Natural killer cell treated with Interleukin-12 subunit alpha and Interleukin-12 subunit beta and Interleukin-15 and Interleukin-18, amount 100 ng/mL, for 72 hours (primary cell): Measurements from ENCODE around the gene DARS1. TPM values are rescaled to one million over a fixed set of nuclear protein-coding genes. Genes with fewer than 3 reads are reported as not detected.
"Not testable (repeated sequence)": the region's sequence is repeated elsewhere in the genome, so short reads cannot be mapped to it uniquely, and the experiment has no call there.

Source experiments
- ATAC-seq, 2 donors: fragments of 150-1000 bp; cut with Tn5 transposase in 1 of 2; sonication (Bioruptor Pico), chemical (Tn5 transposase) in 1 of 2; 2 replicates each; pipeline ENCODE4 v1.10.0; 2021
- DNase-seq: peaks from one replicate; pipeline ENCODE4 v3.0.0; 2022; ENCODE audit warnings: low spot score
- H3K27ac Mint-ChIP-seq, 2 donors: 1 replicate in 1 of 2; 2 replicates in 1 of 2; pipeline ENCODE4 v1.8.0; 2022; ENCODE audit warnings: mixed read lengths in 2 of 2, mild to moderate bottlenecking in 1 of 2, moderate library complexity in 1 of 2
- H3K27me3 Mint-ChIP-seq, 2 donors: 1 replicate in 1 of 2; 2 replicates in 1 of 2; pipeline ENCODE4 v1.8.0; 2022; ENCODE audit warnings: mixed read lengths in 2 of 2
- H3K36me3 Mint-ChIP-seq: one replicate; pipeline ENCODE4 v1.8.0; 2022; ENCODE audit warnings: mixed read lengths
- H3K4me1 Mint-ChIP-seq, 2 donors: 1 replicate in 1 of 2; 2 replicates in 1 of 2; pipeline ENCODE4 v1.8.0; 2022; ENCODE audit warnings: low read depth in 2 of 2, mixed read lengths in 2 of 2, mild to moderate bottlenecking in 1 of 2
- H3K4me3 Mint-ChIP-seq: one replicate; pipeline ENCODE4 v1.8.0; 2022; ENCODE audit warnings: mixed read lengths
- H3K9me3 Mint-ChIP-seq: 2 replicates; pipeline ENCODE4 v1.8.0; 2022; ENCODE audit warnings: mixed read lengths
- total RNA-seq, 2 donors: library from RNA; stranded (reverse); gene quantifications; one replicate each; pipeline ENCODE4 v1.2.3, GENCODE V29; 2022

The DARS1 gene
- total RNA-seq, 2 donors from 2014 or later, result 113 to 116 TPM

DNA sequence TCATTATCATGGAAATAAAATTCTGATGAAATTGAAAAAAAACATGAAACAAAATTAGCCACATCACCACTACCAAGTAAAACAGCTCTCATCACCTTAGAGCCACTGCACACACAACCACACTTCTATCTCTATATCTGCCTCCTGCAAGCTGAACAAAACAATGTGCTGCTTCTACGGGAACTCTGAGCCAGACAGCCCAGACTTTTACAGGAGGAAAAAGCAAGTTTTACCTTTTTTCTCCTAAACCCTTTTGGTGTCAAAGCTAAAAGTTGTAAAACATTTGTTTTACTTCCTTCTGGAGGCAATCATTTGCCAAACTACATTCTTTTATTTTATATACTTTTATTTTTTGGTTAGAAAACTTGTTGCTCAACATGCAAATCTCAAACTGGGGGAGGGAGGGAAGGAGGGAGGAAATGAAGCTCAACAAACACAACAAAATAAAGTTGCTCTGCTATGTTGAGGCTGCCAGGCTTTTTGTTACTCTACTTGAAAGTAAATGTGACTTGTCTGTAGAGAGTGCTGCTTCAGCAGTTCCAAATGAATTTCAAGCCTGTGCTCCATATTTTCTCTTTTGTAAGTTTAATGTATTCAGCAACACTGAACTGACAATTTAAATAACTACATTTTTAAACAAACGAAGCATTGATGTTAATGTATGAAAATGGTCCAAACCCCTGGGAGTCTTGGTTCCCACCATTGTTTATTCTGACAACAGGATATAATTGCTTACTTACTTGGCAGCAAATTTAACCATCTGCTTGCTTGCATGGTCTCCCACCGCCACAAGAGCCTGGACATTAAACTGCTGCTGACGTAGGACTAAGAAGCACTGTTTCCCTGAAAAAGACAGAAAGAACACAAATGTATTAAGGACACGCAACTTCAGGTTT lies 24.5 kb downstream of the DARS1 start:
- no peak for ATAC-seq
- no peak overlapping the region for H3K4me3 Mint-ChIP-seq
- H3K27me3 Mint-ChIP-seq, result no peaks in the 10 kb centered on the region
- H3K36me3 Mint-ChIP-seq, result peaks cover 23% of the 10 kb centered on the region
- H3K4me1 Mint-ChIP-seq, result peaks cover 23 to 27% of the 10 kb centered on the region in 2 donors
- H3K9me3 Mint-ChIP-seq, result no peaks in the 10 kb centered on the region
- DNase-seq, result no peak
- H3K27ac Mint-ChIP-seq, result peak overlapping the region; percentile 8 to 63

DNA sequence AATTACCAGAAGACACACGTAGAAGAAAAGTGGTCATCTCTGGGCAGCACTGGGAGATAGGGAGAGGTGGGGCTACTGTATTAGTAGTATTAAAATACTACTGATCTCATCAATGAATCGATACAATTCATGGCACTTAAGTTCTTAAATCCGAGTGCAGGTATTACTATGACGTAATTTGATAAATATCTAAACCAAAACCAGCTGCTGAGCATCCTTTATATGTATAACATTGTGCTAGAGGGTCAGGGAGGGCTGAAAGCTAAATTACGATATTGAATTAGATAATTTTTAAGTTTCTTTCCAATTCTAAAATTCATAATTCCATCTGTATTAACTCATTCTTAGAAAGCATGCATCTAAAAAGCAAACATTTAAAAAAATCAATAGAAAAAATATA lies 25.3 kb downstream of the DARS1 start:
- no peaks in the 10 kb centered on the region for H3K27me3 Mint-ChIP-seq
- no peak for ATAC-seq
- DNase-seq, result no peak
- peaks cover 24% of the 10 kb centered on the region for H3K36me3 Mint-ChIP-seq
- no peaks in the 10 kb centered on the region for H3K9me3 Mint-ChIP-seq
- peaks cover 23 to 27% of the 10 kb centered on the region in 2 donors for H3K4me1 Mint-ChIP-seq
- peak overlapping the region; percentile 2 to 63 for H3K27ac Mint-ChIP-seq
- H3K4me3 Mint-ChIP-seq, result no peak overlapping the region

DNA sequence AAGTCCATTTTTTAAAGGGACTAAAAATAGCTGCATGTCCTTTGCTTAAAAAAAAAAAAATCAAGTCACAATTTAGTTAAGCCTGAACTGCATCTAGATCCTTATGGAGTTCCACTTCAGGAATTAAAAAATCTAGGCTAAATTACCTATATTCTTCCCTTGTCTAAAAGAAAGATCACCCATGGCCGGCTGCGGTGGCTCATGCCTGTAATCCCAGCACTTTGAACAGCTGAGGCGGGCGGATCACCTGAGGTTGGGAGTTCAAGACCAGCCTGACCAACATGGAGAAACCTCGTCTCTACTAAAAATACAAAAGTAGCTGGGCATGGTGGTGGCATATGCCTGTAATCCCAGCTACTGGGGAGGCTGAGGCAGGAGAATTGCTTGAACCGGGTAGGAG lies 26.5 kb downstream of the DARS1 start:
- not testable (repeated sequence) for H3K9me3 Mint-ChIP-seq, H3K27me3 Mint-ChIP-seq, H3K27ac Mint-ChIP-seq, H3K4me3 Mint-ChIP-seq, ATAC-seq, DNase-seq
- peaks cover 26 to 34% of the 10 kb centered on the region in 2 donors for H3K4me1 Mint-ChIP-seq
- peaks cover 24% of the 10 kb centered on the region for H3K36me3 Mint-ChIP-seq

DNA sequence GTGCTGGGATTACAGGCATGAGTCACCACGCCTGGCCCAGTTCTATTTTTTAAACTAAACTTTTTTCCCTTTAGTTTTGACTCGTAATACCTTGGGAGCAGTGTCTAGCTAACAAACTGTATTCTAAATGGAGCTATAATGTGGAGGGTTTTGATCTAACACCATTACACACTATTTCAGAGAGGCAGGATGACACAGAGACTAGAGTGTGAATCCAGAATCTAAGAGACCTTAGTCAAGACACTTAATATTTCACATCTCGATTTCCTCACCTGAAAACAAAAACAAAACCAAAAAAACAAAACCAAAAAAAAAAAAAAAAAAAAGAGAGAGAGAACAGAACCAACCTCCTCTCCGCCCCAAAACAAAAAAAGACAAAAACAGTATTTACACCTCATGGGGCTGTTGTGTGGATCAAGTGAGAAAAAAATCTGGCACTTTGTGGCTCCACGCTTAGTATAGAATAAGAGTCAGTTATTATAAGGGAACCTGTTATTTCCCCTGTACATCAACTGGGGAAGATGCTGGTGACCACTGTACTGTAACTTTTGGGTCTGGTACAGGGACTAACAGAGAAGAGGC lies 31.3 kb downstream of the DARS1 start:
- Mint-ChIP-seq H3K36me3 (peaks cover 14% of the 10 kb centered on the region), H3K4me3 (peak overlapping the region; percentile 44), H3K9me3 (no peaks in the 10 kb centered on the region), H3K4me1 (peaks cover 24 to 29% of the 10 kb centered on the region in 2 donors), H3K27ac (peak overlapping the region; percentile 59), H3K27me3 (no peaks in the 10 kb centered on the region)
- ATAC-seq (peak; percentile 71 to 76), DNase-seq (no peak)

DNA sequence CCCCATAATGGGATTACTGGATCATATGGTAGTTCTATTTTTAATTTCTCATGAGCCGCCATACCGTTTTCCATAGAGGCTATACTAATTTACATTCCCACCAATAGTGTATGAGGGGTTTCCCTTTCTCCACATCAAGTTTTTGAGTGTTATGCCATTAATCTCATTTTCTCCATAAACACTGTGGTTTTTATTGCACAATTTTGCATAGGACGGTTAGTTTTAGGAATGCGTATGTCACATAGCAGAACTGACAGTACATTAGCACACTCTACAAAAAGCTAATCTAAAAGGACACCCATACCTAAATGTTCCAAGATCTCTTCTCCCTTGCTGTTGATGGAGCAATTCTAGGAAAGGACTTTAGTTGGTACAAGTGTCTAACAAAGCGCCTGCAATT lies 32.5 kb downstream of the DARS1 start:
- Mint-ChIP-seq H3K27ac (no peak overlapping the region), H3K4me3 (no peak overlapping the region), H3K27me3 (no peaks in the 10 kb centered on the region), H3K4me1 (peaks cover 33 to 37% of the 10 kb centered on the region in 2 donors), H3K9me3 (no peaks in the 10 kb centered on the region), H3K36me3 (peaks cover 14% of the 10 kb centered on the region)
- ATAC-seq (no peak), DNase-seq (no peak)

DNA sequence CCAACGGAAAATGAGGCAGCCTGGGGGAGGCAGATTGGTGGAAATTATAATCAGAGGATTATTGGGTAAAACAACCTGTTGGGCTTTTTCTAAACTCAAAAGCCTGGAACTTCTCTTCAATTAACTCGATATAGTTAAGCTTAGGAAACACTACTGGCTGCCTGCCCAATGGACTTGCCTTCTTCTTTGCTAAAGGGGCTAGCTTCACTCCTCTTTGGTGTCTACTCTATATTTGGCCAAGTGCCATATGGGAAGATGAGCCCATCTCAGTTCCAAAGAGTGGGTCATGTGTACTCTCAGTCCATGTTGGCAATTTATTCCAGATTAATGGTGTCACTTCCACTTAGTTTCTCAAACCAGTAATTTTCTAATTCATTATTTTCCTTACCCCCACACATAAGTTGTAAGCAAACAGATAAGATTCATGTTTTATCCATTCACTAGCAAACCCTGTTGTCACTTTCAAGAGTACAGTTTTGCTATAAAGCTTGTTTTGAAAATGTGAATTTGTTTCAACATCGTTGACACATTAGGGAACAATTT lies 34.3 kb downstream of the DARS1 start:
- H3K9me3 Mint-ChIP-seq, result no peaks in the 10 kb centered on the region
- peaks cover 38 to 39% of the 10 kb centered on the region in 2 donors for H3K4me1 Mint-ChIP-seq
- ATAC-seq (no peak), DNase-seq (no peak)
- H3K36me3 Mint-ChIP-seq, result peaks cover 10% of the 10 kb centered on the region
- H3K27me3 Mint-ChIP-seq, result no peaks in the 10 kb centered on the region
- H3K27ac Mint-ChIP-seq, result peak overlapping the region in 1 of 2 donors; percentile 15
- no peak overlapping the region for H3K4me3 Mint-ChIP-seq

DNA sequence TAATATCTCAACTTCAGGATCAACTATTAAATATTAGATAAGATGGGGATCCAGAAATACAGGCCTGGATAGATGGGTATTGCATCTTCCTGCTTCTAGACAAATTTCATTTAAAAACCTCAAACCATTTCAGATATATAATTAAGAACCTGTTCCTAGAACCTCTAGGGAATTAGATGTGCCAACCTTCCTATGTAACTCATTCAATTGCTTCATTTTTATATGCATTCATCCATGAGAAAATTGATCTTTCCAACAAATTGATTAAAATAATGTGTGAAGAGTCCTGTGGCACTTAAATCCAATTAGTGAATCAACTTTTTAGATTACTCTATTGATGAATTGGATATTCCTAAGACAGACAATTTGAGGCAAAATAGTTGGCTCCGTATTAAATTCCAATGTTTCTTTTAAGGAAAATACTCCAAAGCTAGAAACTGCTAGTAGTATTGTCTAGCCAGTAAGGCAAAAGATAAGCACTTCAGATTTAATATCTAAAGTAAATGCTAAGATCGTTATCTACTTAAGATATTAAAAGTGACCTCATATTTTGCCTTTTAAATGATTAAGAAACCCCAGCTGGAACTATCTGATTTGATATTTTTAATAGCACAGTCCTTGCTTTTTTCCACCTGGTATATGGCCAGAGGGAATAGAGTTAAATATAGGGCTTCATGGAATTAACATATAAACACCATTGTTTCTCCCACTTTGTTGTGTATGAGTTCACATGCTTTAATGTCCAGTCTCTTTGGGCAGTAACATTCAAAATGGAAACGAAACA lies 35.8 kb downstream of the DARS1 start:
- DNase-seq, result no peak
- ATAC-seq, result no peak
- no peak overlapping the region for H3K4me3 Mint-ChIP-seq
- H3K4me1 Mint-ChIP-seq, result peaks cover 41 to 52% of the 10 kb centered on the region in 2 donors
- H3K27me3 Mint-ChIP-seq, result no peaks in the 10 kb centered on the region
- H3K36me3 Mint-ChIP-seq, result peaks cover 15% of the 10 kb centered on the region
- peak overlapping the region in 1 of 2 donors; percentile 15 for H3K27ac Mint-ChIP-seq
- H3K9me3 Mint-ChIP-seq, result no peaks in the 10 kb centered on the region

DNA sequence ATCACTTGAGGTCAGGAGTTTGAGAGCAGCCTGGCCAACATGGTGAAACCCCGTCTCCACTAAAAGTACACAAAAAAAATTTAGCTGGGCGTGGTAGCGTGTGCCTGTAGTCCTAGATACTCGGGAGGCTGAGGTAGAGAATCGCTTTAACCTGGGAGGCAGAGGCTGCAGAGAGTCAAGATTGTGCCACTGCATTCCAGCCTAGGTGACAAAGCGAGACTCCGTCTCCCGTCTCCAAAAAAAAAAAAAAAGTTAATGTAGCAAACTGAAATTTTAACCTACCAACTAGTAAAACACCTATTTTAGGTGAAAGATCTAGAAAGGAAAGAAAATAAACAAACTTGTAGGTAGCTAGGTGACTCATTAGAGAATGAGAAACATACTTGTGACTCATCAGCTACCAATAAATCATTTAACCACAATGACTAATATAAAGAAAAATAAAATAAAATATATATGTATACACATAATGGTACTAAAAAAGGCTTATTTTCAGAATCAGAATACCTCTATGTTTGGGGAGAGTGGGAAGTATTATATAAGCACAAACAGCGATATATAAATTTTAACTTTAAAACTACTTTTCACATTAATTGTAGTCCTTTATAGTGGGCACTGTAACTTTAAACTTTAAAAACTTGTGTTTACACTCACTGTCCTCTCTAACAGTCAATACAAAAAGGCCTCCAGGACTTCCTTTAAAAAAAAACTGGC lies 36.6 kb downstream of the DARS1 start:
- H3K36me3 Mint-ChIP-seq, result peaks cover 15% of the 10 kb centered on the region
- ATAC-seq, result peak; percentile 50 to 83
- H3K4me3 Mint-ChIP-seq, result peak overlapping the region; percentile 4
- H3K4me1 Mint-ChIP-seq, result peaks cover 35 to 46% of the 10 kb centered on the region in 2 donors
- H3K27ac Mint-ChIP-seq, result peak overlapping the region; percentile 70 to 73
- H3K27me3 Mint-ChIP-seq, result no peaks in the 10 kb centered on the region
- DNase-seq, result no peak
- no peaks in the 10 kb centered on the region for H3K9me3 Mint-ChIP-seq

DNA sequence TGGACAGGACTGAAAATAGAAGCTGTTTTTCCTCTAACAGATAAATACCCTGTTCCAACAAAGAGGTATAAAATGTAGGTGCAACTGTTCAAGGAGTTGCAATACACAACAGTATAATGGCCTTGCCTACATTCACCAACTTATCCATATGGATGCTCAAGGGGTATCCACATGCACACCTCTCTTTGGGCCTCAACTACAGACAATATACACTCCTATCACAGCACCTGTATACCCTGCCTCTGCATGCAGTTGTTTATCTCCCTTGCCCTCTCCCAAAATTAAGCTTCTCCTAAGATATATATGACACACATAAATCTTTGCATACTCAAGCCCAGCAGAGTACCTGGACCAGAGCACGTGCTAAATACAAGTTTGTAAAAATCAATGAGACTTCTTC lies 37.3 kb downstream of the DARS1 start:
- peaks cover 15% of the 10 kb centered on the region for H3K36me3 Mint-ChIP-seq
- no peak for DNase-seq
- peak overlapping the region; percentile 4 for H3K4me3 Mint-ChIP-seq
- no peaks in the 10 kb centered on the region for H3K27me3 Mint-ChIP-seq
- H3K4me1 Mint-ChIP-seq, result peaks cover 38 to 46% of the 10 kb centered on the region in 2 donors
- peak overlapping the region; percentile 70 to 73 for H3K27ac Mint-ChIP-seq
- no peaks in the 10 kb centered on the region for H3K9me3 Mint-ChIP-seq
- no peak for ATAC-seq

DNA sequence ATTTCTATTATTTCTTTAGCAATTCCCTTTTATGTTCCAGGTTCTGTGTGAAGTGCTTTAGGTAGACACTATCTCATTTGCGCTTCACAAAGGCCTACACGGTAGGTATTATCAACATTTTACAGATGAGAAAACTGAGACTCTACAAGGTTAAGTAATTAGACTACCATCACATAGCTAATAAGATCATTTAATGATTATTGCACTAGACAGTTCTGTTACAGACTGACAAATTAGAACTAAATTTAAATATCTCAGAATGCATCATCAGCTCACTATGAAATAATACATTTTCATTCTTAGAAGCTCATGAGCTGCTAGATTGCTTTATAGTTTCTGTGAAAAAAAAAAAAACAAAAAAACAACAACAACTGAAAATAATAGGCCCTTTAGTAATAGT lies 37.9 kb downstream of the DARS1 start:
- no peaks in the 10 kb centered on the region for H3K9me3 Mint-ChIP-seq
- H3K27me3 Mint-ChIP-seq, result no peaks in the 10 kb centered on the region
- no peak overlapping the region for H3K4me3 Mint-ChIP-seq
- H3K36me3 Mint-ChIP-seq, result peaks cover 9% of the 10 kb centered on the region
- ATAC-seq (no peak), DNase-seq (no peak)
- H3K27ac Mint-ChIP-seq, result no peak overlapping the region
- H3K4me1 Mint-ChIP-seq, result peaks cover 33 to 40% of the 10 kb centered on the region in 2 donors

DNA sequence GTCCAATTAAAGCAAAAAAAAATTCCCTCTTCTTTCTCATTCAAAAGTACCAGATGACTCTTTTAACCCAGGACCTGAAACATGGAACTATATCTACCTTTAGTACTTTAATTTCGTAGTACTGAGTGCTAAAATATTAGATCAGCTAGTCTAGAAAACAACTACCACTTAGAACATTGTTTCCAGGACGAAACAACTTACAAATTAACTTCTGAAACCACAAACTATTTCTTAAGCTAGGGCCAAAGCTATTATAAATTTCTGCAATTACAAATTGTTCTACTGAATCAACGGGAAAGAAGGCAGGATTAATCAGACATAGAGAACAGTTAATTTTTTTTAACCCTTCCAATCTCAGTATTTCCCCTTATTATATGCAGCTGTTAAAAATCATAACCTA lies 39.9 kb downstream of the DARS1 start:
- DNase-seq (no peak), ATAC-seq (no peak)
- no peak overlapping the region for H3K4me3 Mint-ChIP-seq
- peak overlapping the region in 1 of 2 donors; percentile 61 for H3K27ac Mint-ChIP-seq
- peaks cover 25 to 37% of the 10 kb centered on the region in 2 donors for H3K4me1 Mint-ChIP-seq
- H3K36me3 Mint-ChIP-seq, result peaks cover 13% of the 10 kb centered on the region
- H3K9me3 Mint-ChIP-seq, result no peaks in the 10 kb centered on the region
- no peaks in the 10 kb centered on the region for H3K27me3 Mint-ChIP-seq

DNA sequence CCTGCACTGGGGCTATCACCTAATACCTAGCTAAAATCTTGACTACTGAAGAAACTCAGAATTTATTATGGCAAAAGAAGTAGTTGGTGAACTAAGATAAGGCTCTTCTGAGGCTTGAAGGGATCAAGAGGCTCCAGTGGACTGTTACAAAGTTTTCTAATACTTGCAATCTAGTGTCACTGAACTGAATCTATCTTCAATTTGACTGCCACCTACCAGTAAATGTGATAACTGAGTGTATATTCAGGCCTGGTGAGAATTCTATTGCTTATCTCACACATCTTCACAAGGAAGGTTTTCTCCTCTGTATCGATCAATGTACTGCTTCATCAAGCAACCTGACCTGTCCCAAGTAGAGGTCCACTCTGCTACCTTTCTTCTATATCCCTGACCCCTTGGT lies 40.8 kb downstream of the DARS1 start:
- ATAC-seq (no peak), DNase-seq (no peak)
- Mint-ChIP-seq H3K27ac (no peak overlapping the region), H3K36me3 (peaks cover 22% of the 10 kb centered on the region), H3K4me1 (peaks cover 27 to 41% of the 10 kb centered on the region in 2 donors), H3K4me3 (no peak overlapping the region), H3K9me3 (no peaks in the 10 kb centered on the region), H3K27me3 (no peaks in the 10 kb centered on the region)
